NCI-H1694 treated with DMSO at 0.1 percent for 48 hours (cell line): ENCODE measurements around the gene MAML2.
"Not testable (repeated sequence)": the region's sequence is repeated elsewhere in the genome, so short reads cannot be mapped to it uniquely, and the experiment has no call there.

ENCODE experiments used
- DNase-seq: peaks from one replicate; lab custom pipeline; 2025; lab: John Stamatoyannopoulos, UW

MAML2 gene

GRCh38 chr11:96271352-96271751, 71.6 kb downstream of the MAML2 start:
- DNase-seq = not testable (repeated sequence)

GRCh38 chr11:96268527-96268926, 74.5 kb downstream of the MAML2 start:
- not testable (repeated sequence) for DNase-seq

GRCh38 chr11:96267496-96268032, 75.4 kb downstream of the MAML2 start:
- no peak for DNase-seq

- no peak for DNase-seq
These were observed 75.9 kb downstream of the MAML2 start for GRCh38 chr11:96267001-96267495.

GRCh38 chr11:96265972-96266371, 77.0 kb downstream of the MAML2 start:
- no peak for DNase-seq

GRCh38 chr11:96265220-96265737, 77.7 kb downstream of the MAML2 start:
- no peak for DNase-seq

- no peak for DNase-seq
These were observed 78.6 kb downstream of the MAML2 start for GRCh38 chr11:96264364-96264763.

GRCh38 chr11:96263238-96263763, 79.7 kb downstream of the MAML2 start:
- no peak for DNase-seq

GRCh38 chr11:96260532-96260931, 82.5 kb downstream of the MAML2 start:
- DNase-seq = no peak

- no peak for DNase-seq
These were observed 82.9 kb downstream of the MAML2 start for GRCh38 chr11:96260067-96260511.

GRCh38 chr11:96259134-96259830, 83.7 kb downstream of the MAML2 start:
- no peak for DNase-seq

- no peak for DNase-seq
These were observed 84.7 kb downstream of the MAML2 start for GRCh38 chr11:96257972-96258934.

GRCh38 chr11:96257036-96257435, 86.0 kb downstream of the MAML2 start:
- no peak for DNase-seq

GRCh38 chr11:96256215-96257011, 86.6 kb downstream of the MAML2 start:
- no peak for DNase-seq

GRCh38 chr11:96254854-96255253, 88.1 kb downstream of the MAML2 start:
- no peak for DNase-seq

GRCh38 chr11:96254087-96254486, 88.9 kb downstream of the MAML2 start:
- DNase-seq = no peak

GRCh38 chr11:96246718-96247552, 96.1 kb downstream of the MAML2 start:
- no peak for DNase-seq

GRCh38 chr11:96242971-96243647, 99.9 kb downstream of the MAML2 start:
- peak; percentile 63 for DNase-seq

- DNase-seq = no peak
These were observed 100.7 kb downstream of the MAML2 start for GRCh38 chr11:96242191-96242847.
